Mucosa of rectum (tissue), 2 donors: ENCODE results near the gene ADAMTS20.

ENCODE experiments used
- H3K27ac ChIP-seq, 2 donors: one replicate each; pipeline ENCODE4 v1.7.0; 2013; ENCODE audit warnings: inconsistent platforms in 2 of 2, low read depth in 2 of 2, low read length in 2 of 2
- H3K27me3 ChIP-seq, 2 donors: one replicate each; pipeline ENCODE4 v1.7.0; 2013; ENCODE audit warnings: low read length in 2 of 2; ENCODE audit not compliant: control insufficient read depth in 2 of 2, insufficient read depth in 2 of 2
- H3K36me3 ChIP-seq, 2 donors: one replicate each; pipeline ENCODE4 v1.7.0; 2013; ENCODE audit warnings: low read length in 2 of 2; ENCODE audit not compliant: control insufficient read depth in 2 of 2, insufficient read depth in 2 of 2
- H3K4me1 ChIP-seq, 2 donors: one replicate each; pipeline ENCODE4 v1.7.0; 2013; ENCODE audit warnings: low read length in 2 of 2, mild to moderate bottlenecking in 1 of 2; ENCODE audit not compliant: control insufficient read depth in 2 of 2, insufficient read depth in 2 of 2
- H3K4me3 ChIP-seq, 2 donors: one replicate each; pipeline ENCODE4 v1.7.0; 2013; ENCODE audit warnings: low read length in 2 of 2
- H3K9ac ChIP-seq, 2 donors: one replicate each; pipeline ENCODE4 v1.7.0; 2013; ENCODE audit warnings: low read length in 2 of 2, low read depth in 1 of 2, mild to moderate bottlenecking in 1 of 2
- H3K9me3 ChIP-seq, 2 donors: one replicate each; pipeline ENCODE4 v1.7.0; 2013; ENCODE audit warnings: low read length in 2 of 2; ENCODE audit not compliant: control insufficient read depth in 2 of 2
- donor health status: healthy.
- donor health status: Normal muscosa, but diverticular disease.

The ADAMTS20 gene

DNA sequence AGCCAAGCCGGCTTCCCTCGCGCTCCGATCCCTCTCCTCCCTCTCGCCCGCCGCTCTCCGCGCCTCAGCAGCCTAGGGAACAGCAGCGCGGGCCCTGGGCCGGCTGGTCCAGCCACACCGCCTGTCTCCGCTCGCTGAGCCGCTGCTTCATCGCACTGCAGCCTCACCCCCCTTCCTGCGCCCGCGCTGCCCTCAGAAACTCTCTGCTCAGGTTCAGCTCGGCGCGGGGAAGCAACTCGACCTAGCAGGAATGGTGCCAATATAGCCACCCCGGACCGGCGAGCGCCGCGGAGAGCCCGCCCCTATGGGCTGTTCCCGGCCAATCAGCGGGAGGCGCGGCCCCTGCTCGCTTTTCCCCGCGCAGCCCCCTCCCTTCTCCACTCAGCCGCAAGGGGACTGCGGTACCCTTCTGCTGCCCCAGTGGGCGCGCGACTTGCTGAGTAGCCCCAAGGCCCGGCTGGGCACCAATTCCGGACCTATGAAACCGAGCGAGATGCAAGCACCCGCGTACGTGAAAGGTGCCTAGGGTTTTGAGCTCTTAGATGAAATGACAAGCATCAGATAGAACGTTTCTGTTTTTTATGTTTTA is at the start of gene ADAMTS20:
ADAMTS20 (minus strand) TSS at position 233 of the 589 bp plus-strand sequence. CDS start 282 bp downstream, outside the sequence.
- peaks cover 0 to 4% of the 10 kb centered on the region in 2 donors for H3K9me3 ChIP-seq
- no peak within 1 kb of the TSS for H3K27ac ChIP-seq
- H3K4me3 ChIP-seq: no peak within 1 kb of the TSS
- H3K27me3 ChIP-seq: no peaks in the 10 kb centered on the region
- H3K9ac ChIP-seq: no peak within 1 kb of the TSS
- H3K4me1 ChIP-seq: no peaks in the 10 kb centered on the region
- no peaks in the 10 kb centered on the region for H3K36me3 ChIP-seq

- H3K36me3 ChIP-seq: no peaks in the 10 kb centered on the region
- H3K4me1 ChIP-seq: no peaks in the 10 kb centered on the region
- H3K9ac ChIP-seq: no peak overlapping the region
- H3K27me3 ChIP-seq: no peaks in the 10 kb centered on the region
- no peak overlapping the region for H3K4me3 ChIP-seq
- no peak overlapping the region for H3K27ac ChIP-seq
- no peaks in the 10 kb centered on the region for H3K9me3 ChIP-seq
These were observed 47.7 kb upstream of the ADAMTS20 start for GRCh38 chr12:43599708-43600107.

- Histone ChIP-seq H3K9ac (no peak overlapping the region), H3K4me1 (no peaks in the 10 kb centered on the region), H3K9me3 (no peaks in the 10 kb centered on the region), H3K36me3 (no peaks in the 10 kb centered on the region), H3K4me3 (no peak overlapping the region), H3K27me3 (no peaks in the 10 kb centered on the region), H3K27ac (no peak overlapping the region)
These were observed 47.1 kb upstream of the ADAMTS20 start for GRCh38 chr12:43599066-43599465.

DNA sequence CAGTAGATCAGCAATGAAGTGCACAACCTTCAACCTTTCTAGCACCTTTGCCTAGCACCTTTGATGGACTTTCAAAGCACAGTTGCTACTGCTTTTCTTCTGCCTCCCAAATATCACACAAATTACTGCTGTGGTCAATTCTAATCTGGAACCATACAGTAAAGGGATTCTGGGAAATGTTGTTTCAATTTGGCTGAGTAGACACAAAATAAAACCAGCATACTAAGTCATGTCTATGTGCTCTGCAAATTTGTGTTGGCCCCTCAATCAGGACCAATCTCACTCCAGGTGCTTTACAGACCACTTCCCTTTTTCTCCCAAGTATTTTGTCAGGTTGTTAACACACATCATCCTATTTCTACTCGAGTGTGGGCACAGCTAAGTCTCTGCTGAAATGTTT is 38.3 kb upstream of the ADAMTS20 start:
- no peak overlapping the region for H3K9ac ChIP-seq
- no peaks in the 10 kb centered on the region for H3K27me3 ChIP-seq
- H3K4me1 ChIP-seq: no peaks in the 10 kb centered on the region
- H3K36me3 ChIP-seq: no peaks in the 10 kb centered on the region
- no peak overlapping the region for H3K4me3 ChIP-seq
- no peaks in the 10 kb centered on the region for H3K9me3 ChIP-seq
- H3K27ac ChIP-seq: no peak overlapping the region

- Histone ChIP-seq H3K27me3 (no peaks in the 10 kb centered on the region), H3K4me3 (no peak overlapping the region), H3K9me3 (no peaks in the 10 kb centered on the region), H3K4me1 (no peaks in the 10 kb centered on the region), H3K9ac (no peak overlapping the region), H3K36me3 (no peaks in the 10 kb centered on the region), H3K27ac (no peak overlapping the region)
These were observed 34.7 kb upstream of the ADAMTS20 start for GRCh38 chr12:43586646-43587245.

DNA sequence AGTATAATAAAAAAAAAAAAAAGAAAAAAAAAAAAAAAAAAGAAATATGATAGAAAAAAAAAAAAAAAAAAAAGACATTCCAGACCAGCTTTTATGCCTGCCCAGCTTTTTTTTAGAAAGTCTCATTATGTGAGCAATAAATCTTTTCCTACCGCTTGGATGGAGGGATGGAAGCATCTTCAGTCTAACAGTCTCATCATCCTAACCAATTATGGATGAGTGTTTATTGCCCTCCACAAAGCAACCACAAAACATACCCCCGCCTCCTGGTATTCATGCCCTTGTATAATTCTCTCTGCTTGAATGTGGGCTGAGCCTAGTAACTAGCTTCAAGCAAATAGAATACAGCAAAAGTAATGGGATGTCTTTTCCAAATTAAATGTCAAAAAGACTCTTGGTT is 33.7 kb upstream of the ADAMTS20 start:
- no peak overlapping the region for H3K9ac ChIP-seq
- H3K27me3 ChIP-seq: no peaks in the 10 kb centered on the region
- H3K4me1 ChIP-seq: no peaks in the 10 kb centered on the region

GRCh38 chr12:43580601-43581000 is 28.6 kb upstream of the ADAMTS20 start:
- Histone ChIP-seq H3K27me3 (no peaks in the 10 kb centered on the region), H3K4me1 (no peaks in the 10 kb centered on the region), H3K27ac (no peak overlapping the region), H3K4me3 (no peak overlapping the region), H3K9me3 (no peaks in the 10 kb centered on the region), H3K36me3 (no peaks in the 10 kb centered on the region), H3K9ac (no peak overlapping the region)

More for the DNA sequence above, 33.7 kb upstream of the ADAMTS20 start:
- no peak overlapping the region for H3K27ac ChIP-seq
- no peaks in the 10 kb centered on the region for H3K36me3 ChIP-seq
- H3K9me3 ChIP-seq: no peaks in the 10 kb centered on the region
- no peak overlapping the region for H3K4me3 ChIP-seq

GRCh38 chr12:43579206-43579605 is 27.2 kb upstream of the ADAMTS20 start:
- Histone ChIP-seq H3K27ac (no peak overlapping the region), H3K9me3 (no peaks in the 10 kb centered on the region), H3K36me3 (no peaks in the 10 kb centered on the region), H3K27me3 (no peaks in the 10 kb centered on the region), H3K4me3 (no peak overlapping the region), H3K9ac (no peak overlapping the region), H3K4me1 (no peaks in the 10 kb centered on the region)

DNA sequence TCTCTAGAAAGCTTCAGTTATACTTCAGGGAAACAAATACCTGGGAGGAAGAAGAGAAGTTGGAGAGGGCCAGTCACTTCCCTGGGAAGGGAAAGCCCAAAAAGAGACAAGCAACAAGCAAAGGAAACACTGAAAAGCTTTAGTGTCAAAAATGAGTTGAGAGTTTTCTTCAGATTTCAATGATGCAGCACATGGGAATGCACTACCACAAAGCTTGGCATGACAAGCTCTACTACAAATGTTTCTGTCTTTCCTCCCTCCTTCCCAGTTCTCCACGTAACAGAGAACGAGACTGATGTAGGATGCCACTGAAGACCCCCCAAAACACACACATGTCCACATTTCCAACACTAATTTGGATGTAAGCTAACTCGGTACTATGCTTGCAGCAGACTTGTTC is 26.8 kb upstream of the ADAMTS20 start:
- H3K9me3 ChIP-seq: peaks cover 0 to 2% of the 10 kb centered on the region in 2 donors
- H3K4me3 ChIP-seq: no peak overlapping the region
- H3K4me1 ChIP-seq: no peaks in the 10 kb centered on the region
- H3K36me3 ChIP-seq: no peaks in the 10 kb centered on the region
- H3K9ac ChIP-seq: no peak overlapping the region
- H3K27ac ChIP-seq: no peak overlapping the region
- H3K27me3 ChIP-seq: no peaks in the 10 kb centered on the region

GRCh38 chr12:43577381-43577780 is 25.4 kb upstream of the ADAMTS20 start:
- Histone ChIP-seq H3K4me1 (no peaks in the 10 kb centered on the region), H3K36me3 (no peaks in the 10 kb centered on the region), H3K27ac (no peak overlapping the region), H3K9me3 (peaks cover 0 to 2% of the 10 kb centered on the region in 2 donors), H3K27me3 (no peaks in the 10 kb centered on the region), H3K4me3 (no peak overlapping the region), H3K9ac (no peak overlapping the region)
